HepG2 (cell line): Measurements from ENCODE around the gene SDC1. TPM values are rescaled to one million over a fixed set of nuclear protein-coding genes. Genes with fewer than 3 reads are reported as not detected.
A peak's percentile ranks its signal among the peaks of the same experiment; 100 is the strongest.

ENCODE experiments used
- ATAC-seq: fragments of 200-7000 bp; cut with Tn5 transposase; 3 replicates; pipeline ENCODE4 v1.9.1; 2020; ENCODE audit warnings: mild to moderate bottlenecking, moderate library complexity
- BruUV-seq: library from RNA; stranded (reverse); fragments of 400-500 nt; replicated peaks from 2 replicates; lab custom pipeline; 2021; lab: Mats Ljungman, UMichigan
- CTCF ChIA-PET: fragments of 300-600 bp; formaldehyde crosslinking; extraction: SDS; loops from one replicate; lab custom pipeline; 2021; ENCODE audit warnings: low total read pairs, inconsistent platforms, low intra/inter-chr PET ratio; lab: Yijun Ruan, JAX
- POLR2A ChIA-PET: fragments of 350-600 bp; sonication (Branson Sonifier 250); formaldehyde crosslinking; loops from one replicate; lab custom pipeline; 2020; ENCODE audit warnings: antibody characterized with exemption, inconsistent platforms; lab: Yijun Ruan, JAX
- DNase-seq: peaks from one replicate; pipeline ENCODE4 v3.0.0-alpha.2; 2015; ENCODE audit warnings: low spot score
- FAIRE-seq: peaks from 3 replicates; lab custom pipeline; 2011; peaks lifted over from hg19 to GRCh38; lab: Jason Lieb, UNC
- H2AFZ ChIP-seq: one replicate; pipeline ENCODE4 v1.6.1; 2011; ENCODE audit warnings: low read length, inconsistent platforms
- H3K27ac ChIP-seq: fragments of 300-600 bp; 3 replicates; pipeline ENCODE4 v1.8.0; 2011; ENCODE audit warnings: mixed run types, mild to moderate bottlenecking, mixed read lengths, low read length, inconsistent platforms; ENCODE audit not compliant: insufficient read depth; ENCODE audit errors: extremely low read length
- H3K27me3 ChIP-seq, 2 experiments: fragments of 200-600 bp in 1 of 2; 2 replicates in 1 of 2; 3 replicates in 1 of 2; pipeline versions ENCODE4 v1.6.0 to v1.8.0; 2011; ENCODE audit warnings: low read length in 2 of 2, mild to moderate bottlenecking in 2 of 2, moderate library complexity in 2 of 2, inconsistent platforms in 1 of 2; ENCODE audit not compliant: insufficient read depth in 2 of 2, control insufficient read depth in 1 of 2
- H3K36me3 ChIP-seq, 2 experiments: fragments of 200-600 bp in 1 of 2; replicated peaks in 1 of 2; 2 replicates in 1 of 2; 3 replicates in 1 of 2; pipeline versions ENCODE4 v1.5.1 to v1.8.0; 2011; ENCODE audit warnings: low read length in 2 of 2, inconsistent platforms in 1 of 2; ENCODE audit not compliant: insufficient read depth in 2 of 2, control insufficient read depth in 1 of 2
- H3K4me1 ChIP-seq: 2 replicates; pipeline ENCODE4 v1.5.1; 2012; ENCODE audit warnings: low read length, inconsistent platforms; ENCODE audit not compliant: insufficient read depth
- H3K4me2 ChIP-seq: 2 replicates; pipeline ENCODE4 v1.6.0; 2011; ENCODE audit warnings: low read depth, low read length, inconsistent platforms
- H3K4me3 ChIP-seq, 3 experiments: fragments of 200-600 bp in 1 of 3; sonication (generic), shearing (Covaris generic) in 1 of 3; replicated peaks in 1 of 3; 2 replicates each; pipeline ENCODE4 v1.5.1; 2011 to 2016; ENCODE audit warnings: low read length in 3 of 3, inconsistent platforms in 2 of 3, low read depth in 2 of 3, mild to moderate bottlenecking in 2 of 3, control low read depth in 1 of 3, mixed read lengths in 1 of 3; ENCODE audit not compliant: insufficient read depth in 1 of 3
- H3K79me2 ChIP-seq: one replicate; pipeline ENCODE4 v1.6.1; 2011; ENCODE audit warnings: low read length, inconsistent platforms; ENCODE audit not compliant: insufficient read depth
- H3K9ac ChIP-seq: 2 replicates; pipeline ENCODE4 v1.6.0; 2011; ENCODE audit warnings: mild to moderate bottlenecking, low read depth, low read length, inconsistent platforms; ENCODE audit not compliant: insufficient read depth
- H3K9me3 ChIP-seq: 2 replicates; pipeline ENCODE4 v1.5.1; 2012; ENCODE audit warnings: mild to moderate bottlenecking, low read length
- H4K20me1 ChIP-seq: 2 replicates; pipeline ENCODE4 v1.6.0; 2011; ENCODE audit warnings: inconsistent platforms, mild to moderate bottlenecking, low read length, moderate library complexity; ENCODE audit not compliant: insufficient read depth
- CBX2 ChIP-seq, 2 experiments: fragments of 200-600 bp in 1 of 2; sonication (generic); formaldehyde crosslinking in 1 of 2; IDR thresholded peaks; 2 replicates each; pipeline versions ENCODE4 v1.7.0 to v1.8.1; 2018 to 2022; ENCODE audit warnings: low read depth in 2 of 2, low read length in 1 of 2, mild to moderate bottlenecking in 1 of 2, missing genetic modification reagents in 1 of 2
- ELF3 ChIP-seq: IDR thresholded peaks from 2 replicates; pipeline ENCODE4 v1.6.1; 2016; ENCODE audit warnings: missing genetic modification reagents, missing compliant biosample characterization
- ERF ChIP-seq: IDR thresholded peaks from 2 replicates; pipeline ENCODE4 v1.6.1; 2018; ENCODE audit warnings: missing biosample characterization, missing genetic modification reagents
- HOXA7 ChIP-seq: sonication (generic); formaldehyde crosslinking; IDR thresholded peaks from 2 replicates; pipeline ENCODE4 v1.8.1; 2022; ENCODE audit warnings: mild to moderate bottlenecking, missing genetic modification reagents, moderate library complexity
- PAX8 ChIP-seq: sonication (generic); formaldehyde crosslinking; IDR thresholded peaks from 2 replicates; pipeline ENCODE4 v1.8.0; 2022; ENCODE audit warnings: mild to moderate bottlenecking, missing genetic modification reagents, borderline replicate concordance
- STAT5B ChIP-seq: sonication (generic); formaldehyde crosslinking; IDR thresholded peaks from 2 replicates; pipeline ENCODE4 v1.4.0; 2020; ENCODE audit warnings: missing genetic modification reagents
- TOE1 ChIP-seq: sonication (generic); formaldehyde crosslinking; IDR thresholded peaks from 2 replicates; pipeline ENCODE4 v1.4.0; 2020; ENCODE audit warnings: mild to moderate bottlenecking, missing genetic modification reagents
- ZBTB21 ChIP-seq: sonication (generic); formaldehyde crosslinking; IDR thresholded peaks from 2 replicates; pipeline ENCODE4 v1.4.0; 2020; ENCODE audit warnings: missing genetic modification reagents
- ZBTB7B ChIP-seq: sonication (generic); formaldehyde crosslinking; IDR thresholded peaks from 2 replicates; pipeline ENCODE4 v1.4.0; 2020; ENCODE audit warnings: missing genetic modification reagents
- ZFY ChIP-seq: sonication (generic); formaldehyde crosslinking; IDR thresholded peaks from 2 replicates; pipeline ENCODE4 v1.4.0; 2020; ENCODE audit warnings: missing genetic modification reagents
- ZNF234 ChIP-seq: sonication (generic); formaldehyde crosslinking; conservative IDR thresholded peaks from 2 replicates; pipeline ENCODE4 v1.5.1; 2020; ENCODE audit warnings: mild to moderate bottlenecking, missing genetic modification reagents
- ZNF557 ChIP-seq: sonication (generic); formaldehyde crosslinking; IDR thresholded peaks from 2 replicates; pipeline ENCODE4 v1.4.0; 2020; ENCODE audit warnings: missing genetic modification reagents
- ZNF775 ChIP-seq: sonication (generic); formaldehyde crosslinking; IDR thresholded peaks from 2 replicates; pipeline ENCODE4 v1.4.0; 2020; ENCODE audit warnings: missing genetic modification reagents, mild to moderate bottlenecking, moderate library complexity, borderline replicate concordance
- WGBS: methylation state at CpG from one replicate; pipeline ENCODE4 v1.1.6; 2017; ENCODE audit warnings: low lambda C conversion rate; 5-methylcytosine and 5-hydroxymethylcytosine counted together
- in situ Hi-C: cut with HindIII; loops from 2 replicates; pipeline ENCODE4 v1.10.0; 2017; ENCODE audit warnings: low pct_unique_long_range_greater_than_20kb; ENCODE audit not compliant: extremely low pct_ligation_motif_present
- intact Hi-C: fragments of 100-400 bp; cut with micrococcal nuclease; formaldehyde crosslinking; loops from one replicate; pipeline ENCODE4 v1.10.0; 2022; ENCODE audit not compliant: unreplicated experiment
- polyA plus RNA-seq, 8 experiments: library from polyadenylated mRNA; depleted of rRNA in 3 of 8; stranded (reverse) in 7 of 8; unstranded in 1 of 8; fragments of >200 nt; fragmentation: Illumina TruSeq in 4 of 8; extraction: Trizol in 4 of 8; gene quantifications; 2 replicates each; pipeline versions ENCODE4 v1.2.1 to v1.2.3, GENCODE V29; 2011 to 2016; ENCODE audit warnings: low read depth in 4 of 8, missing spikeins in 1 of 8, mixed read lengths in 1 of 8; ENCODE audit not compliant: insufficient read depth in 1 of 8
- total RNA-seq, 5 experiments: library from RNA; depleted of rRNA; stranded (reverse); fragments of >200 nt; fragmentation: Illumina TruSeq; extraction: Trizol; gene quantifications; 2 replicates each; pipeline ENCODE4 v1.2.3, GENCODE V29; 2016; ENCODE audit warnings: low read depth in 1 of 5
- TF ChIP-seq, protein P1 (sequence below): sonication (generic); formaldehyde crosslinking; IDR thresholded peaks from 2 replicates; pipeline ENCODE4 v1.9.0; 2022; ENCODE audit warnings: low read depth, missing genetic modification reagents
- TF ChIP-seq, protein P2 (sequence below): sonication (generic); formaldehyde crosslinking; IDR thresholded peaks from 2 replicates; pipeline ENCODE4 v1.8.0; 2022; ENCODE audit warnings: mild to moderate bottlenecking, missing genetic modification reagents, moderate library complexity
- TF ChIP-seq, protein P3 (sequence below): sonication (generic); formaldehyde crosslinking; IDR thresholded peaks from 2 replicates; pipeline ENCODE4 v1.5.0; 2020; ENCODE audit warnings: mild to moderate bottlenecking, missing genetic modification reagents
- TF ChIP-seq, protein P4 (sequence below): sonication (generic); formaldehyde crosslinking; IDR thresholded peaks from 2 replicates; pipeline ENCODE4 v1.9.0; 2021; ENCODE audit warnings: missing genetic modification reagents, borderline replicate concordance

The SDC1 gene
- total and polyA plus RNA-seq, 2 of the 13 experiments (the other 11 are each of a cell fraction or from before 2014, with no cell fraction given) = 108 to 119 TPM

DNA sequence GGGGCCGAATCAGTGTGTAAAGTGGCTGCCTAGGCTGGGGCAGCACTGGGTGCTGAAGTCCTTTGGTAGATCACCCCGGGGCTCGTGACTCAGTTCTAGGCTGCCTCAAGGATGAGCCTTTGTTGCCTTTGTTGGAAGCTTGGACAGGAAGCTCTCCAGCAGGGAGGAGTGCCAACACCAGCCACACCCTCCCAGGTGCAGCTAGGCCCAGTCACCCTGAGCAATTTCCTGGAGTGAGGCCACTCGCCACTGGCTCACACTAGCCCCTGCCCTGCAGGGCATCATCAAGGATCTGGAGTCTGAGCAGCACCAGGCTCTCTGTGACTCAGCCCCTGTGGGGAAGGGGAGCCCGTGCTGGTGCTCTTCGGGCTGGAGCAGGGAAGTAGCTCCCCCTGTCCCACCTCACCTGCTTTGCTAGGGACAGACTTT, 6.7 kb upstream of the SDC1 start:
- FAIRE-seq = no peak
- Histone ChIP-seq H4K20me1 (no peaks in the 10 kb centered on the region), H3K79me2 (no peaks in the 10 kb centered on the region), H2AFZ (no peak overlapping the region), H3K4me3 (peak overlapping the region in 1 of 3 experiments; percentile 57; a peak in 1 of 6 replicates), H3K27me3 (peaks cover 0 to 5% of the 10 kb centered on the region in 2 experiments; a peak in 4 of 5 replicates), H3K4me2 (peak overlapping the region; percentile 62), H3K36me3 (no peaks in the 10 kb centered on the region), H3K9me3 (no peaks in the 10 kb centered on the region), H3K9ac (no peak overlapping the region), H3K4me1 (peaks cover 19% of the 10 kb centered on the region), H3K27ac (no peak overlapping the region)
- ChIA-PET POLR2A (interaction anchor here (1.2 to 1.7 kb wide), 3 partner anchors 8 to 51 kb away, joined by 4 to 7 read pairs (median 6); no protein-coding TSS in a partner anchor), CTCF (no interaction called here)
- 5% methylated on average over 6 of the region's 6 CpGs for WGBS
- in situ Hi-C loops (no loop called here), intact Hi-C loops (no loop called here)
- BruUV-seq = no TSS peak
- DNase-seq = peak; percentile 46
- peak; percentile 77 for ATAC-seq
- TF ChIP-seq, protein P1, sequence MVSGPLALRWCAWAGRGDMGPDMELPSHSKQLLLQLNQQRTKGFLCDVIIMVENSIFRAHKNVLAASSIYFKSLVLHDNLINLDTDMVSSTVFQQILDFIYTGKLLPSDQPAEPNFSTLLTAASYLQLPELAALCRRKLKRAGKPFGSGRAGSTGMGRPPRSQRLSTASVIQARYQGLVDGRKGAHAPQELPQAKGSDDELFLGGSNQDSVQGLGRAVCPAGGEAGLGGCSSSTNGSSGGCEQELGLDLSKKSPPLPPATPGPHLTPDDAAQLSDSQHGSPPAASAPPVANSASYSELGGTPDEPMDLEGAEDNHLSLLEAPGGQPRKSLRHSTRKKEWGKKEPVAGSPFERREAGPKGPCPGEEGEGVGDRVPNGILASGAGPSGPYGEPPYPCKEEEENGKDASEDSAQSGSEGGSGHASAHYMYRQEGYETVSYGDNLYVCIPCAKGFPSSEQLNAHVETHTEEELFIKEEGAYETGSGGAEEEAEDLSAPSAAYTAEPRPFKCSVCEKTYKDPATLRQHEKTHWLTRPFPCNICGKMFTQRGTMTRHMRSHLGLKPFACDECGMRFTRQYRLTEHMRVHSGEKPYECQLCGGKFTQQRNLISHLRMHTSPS (CRISPR knock-in tag) = peak; percentile 57; the same call in 1 of the 2 replicates
- no peak for TF ChIP-seq STAT5B (CRISPR knock-in tag)
- no peak for TF ChIP-seq HOXA7 (CRISPR knock-in tag)
- TF ChIP-seq, protein P2, sequence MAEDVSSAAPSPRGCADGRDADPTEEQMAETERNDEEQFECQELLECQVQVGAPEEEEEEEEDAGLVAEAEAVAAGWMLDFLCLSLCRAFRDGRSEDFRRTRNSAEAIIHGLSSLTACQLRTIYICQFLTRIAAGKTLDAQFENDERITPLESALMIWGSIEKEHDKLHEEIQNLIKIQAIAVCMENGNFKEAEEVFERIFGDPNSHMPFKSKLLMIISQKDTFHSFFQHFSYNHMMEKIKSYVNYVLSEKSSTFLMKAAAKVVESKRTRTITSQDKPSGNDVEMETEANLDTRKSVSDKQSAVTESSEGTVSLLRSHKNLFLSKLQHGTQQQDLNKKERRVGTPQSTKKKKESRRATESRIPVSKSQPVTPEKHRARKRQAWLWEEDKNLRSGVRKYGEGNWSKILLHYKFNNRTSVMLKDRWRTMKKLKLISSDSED (CRISPR knock-in tag) = no peak
- TF ChIP-seq ZBTB7B (CRISPR knock-in tag) = no peak
- TF ChIP-seq ERF = peak; percentile 40; the same call in 1 of the 2 replicates
- peak; percentile 59; the same call in 1 of the 2 replicates for TF ChIP-seq ELF3 (CRISPR knock-in tag)
- TF ChIP-seq ZNF775 = no peak
- no peak for TF ChIP-seq ZBTB21 (CRISPR knock-in tag)
- TF ChIP-seq ZFY (CRISPR knock-in tag) = peak; percentile 39; the same call in 1 of the 2 replicates
- no peak for TF ChIP-seq ZNF557 (CRISPR knock-in tag)
- TF ChIP-seq, protein P3, sequence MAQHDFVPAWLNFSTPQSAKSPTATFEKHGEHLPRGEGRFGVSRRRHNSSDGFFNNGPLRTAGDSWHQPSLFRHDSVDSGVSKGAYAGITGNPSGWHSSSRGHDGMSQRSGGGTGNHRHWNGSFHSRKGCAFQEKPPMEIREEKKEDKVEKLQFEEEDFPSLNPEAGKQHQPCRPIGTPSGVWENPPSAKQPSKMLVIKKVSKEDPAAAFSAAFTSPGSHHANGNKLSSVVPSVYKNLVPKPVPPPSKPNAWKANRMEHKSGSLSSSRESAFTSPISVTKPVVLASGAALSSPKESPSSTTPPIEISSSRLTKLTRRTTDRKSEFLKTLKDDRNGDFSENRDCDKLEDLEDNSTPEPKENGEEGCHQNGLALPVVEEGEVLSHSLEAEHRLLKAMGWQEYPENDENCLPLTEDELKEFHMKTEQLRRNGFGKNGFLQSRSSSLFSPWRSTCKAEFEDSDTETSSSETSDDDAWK (CRISPR knock-in tag) = no peak
- no peak for TF ChIP-seq CBX2 (IDR thresholded peaks at IDR 0.05; ENCODE audit: low read depth, low read length)
- TF ChIP-seq CBX2 (CRISPR knock-in tag; IDR thresholded peaks at IDR 0.05; ENCODE audit: low read depth) = no peak
- TF ChIP-seq, protein P4, sequence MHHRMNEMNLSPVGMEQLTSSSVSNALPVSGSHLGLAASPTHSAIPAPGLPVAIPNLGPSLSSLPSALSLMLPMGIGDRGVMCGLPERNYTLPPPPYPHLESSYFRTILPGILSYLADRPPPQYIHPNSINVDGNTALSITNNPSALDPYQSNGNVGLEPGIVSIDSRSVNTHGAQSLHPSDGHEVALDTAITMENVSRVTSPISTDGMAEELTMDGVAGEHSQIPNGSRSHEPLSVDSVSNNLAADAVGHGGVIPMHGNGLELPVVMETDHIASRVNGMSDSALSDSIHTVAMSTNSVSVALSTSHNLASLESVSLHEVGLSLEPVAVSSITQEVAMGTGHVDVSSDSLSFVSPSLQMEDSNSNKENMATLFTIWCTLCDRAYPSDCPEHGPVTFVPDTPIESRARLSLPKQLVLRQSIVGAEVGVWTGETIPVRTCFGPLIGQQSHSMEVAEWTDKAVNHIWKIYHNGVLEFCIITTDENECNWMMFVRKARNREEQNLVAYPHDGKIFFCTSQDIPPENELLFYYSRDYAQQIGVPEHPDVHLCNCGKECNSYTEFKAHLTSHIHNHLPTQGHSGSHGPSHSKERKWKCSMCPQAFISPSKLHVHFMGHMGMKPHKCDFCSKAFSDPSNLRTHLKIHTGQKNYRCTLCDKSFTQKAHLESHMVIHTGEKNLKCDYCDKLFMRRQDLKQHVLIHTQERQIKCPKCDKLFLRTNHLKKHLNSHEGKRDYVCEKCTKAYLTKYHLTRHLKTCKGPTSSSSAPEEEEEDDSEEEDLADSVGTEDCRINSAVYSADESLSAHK (CRISPR knock-in tag) = no peak
- no peak for TF ChIP-seq PAX8
- TF ChIP-seq ZNF234 (CRISPR knock-in tag) = no peak
- TF ChIP-seq TOE1 (CRISPR knock-in tag) = no peak
